Ammon's horn (tissue), 1 donor: Measurements from ENCODE around the gene ACTBL2.
"Not testable (repeated sequence)": the region's sequence is repeated elsewhere in the genome, so short reads cannot be mapped to it uniquely, and the experiment has no call there.

ENCODE experiments used
- DNase-seq: peaks from one replicate; pipeline ENCODE4 v3.0.0-alpha.2; 2016; ENCODE audit warnings: low spot score

The ACTBL2 gene

GRCh38 chr5:57494104-57495098 is 11.8 kb upstream of the ACTBL2 start:
- DNase-seq, result no peak

DNA sequence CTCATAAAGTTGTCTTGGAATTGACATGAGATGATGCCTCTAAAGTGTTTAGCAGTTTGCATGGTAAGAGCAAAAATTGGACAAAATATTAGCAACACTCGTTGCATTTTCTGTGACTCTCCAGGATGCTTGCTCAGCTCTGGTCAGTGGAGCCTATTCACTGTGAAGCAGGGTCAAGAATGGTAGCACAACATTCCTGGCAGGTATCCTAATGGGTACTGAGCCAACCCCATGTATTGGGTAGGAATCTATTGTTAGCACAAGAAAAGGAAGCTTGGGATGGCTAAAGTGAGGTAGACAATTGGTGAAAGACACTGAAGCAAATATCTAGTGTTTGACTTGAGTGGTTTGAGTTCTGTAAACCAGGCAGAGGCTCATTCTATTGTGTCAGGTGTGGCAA is 10.4 kb upstream of the ACTBL2 start:
- no peak for DNase-seq

- no peak for DNase-seq
Measured at GRCh38 chr5:57492632-57493031, 10.0 kb upstream of the ACTBL2 start.

- DNase-seq, result no peak
Measured at GRCh38 chr5:57491369-57491965, 8.9 kb upstream of the ACTBL2 start.

GRCh38 chr5:57488215-57488955 is 5.8 kb upstream of the ACTBL2 start:
- no peak for DNase-seq

DNA sequence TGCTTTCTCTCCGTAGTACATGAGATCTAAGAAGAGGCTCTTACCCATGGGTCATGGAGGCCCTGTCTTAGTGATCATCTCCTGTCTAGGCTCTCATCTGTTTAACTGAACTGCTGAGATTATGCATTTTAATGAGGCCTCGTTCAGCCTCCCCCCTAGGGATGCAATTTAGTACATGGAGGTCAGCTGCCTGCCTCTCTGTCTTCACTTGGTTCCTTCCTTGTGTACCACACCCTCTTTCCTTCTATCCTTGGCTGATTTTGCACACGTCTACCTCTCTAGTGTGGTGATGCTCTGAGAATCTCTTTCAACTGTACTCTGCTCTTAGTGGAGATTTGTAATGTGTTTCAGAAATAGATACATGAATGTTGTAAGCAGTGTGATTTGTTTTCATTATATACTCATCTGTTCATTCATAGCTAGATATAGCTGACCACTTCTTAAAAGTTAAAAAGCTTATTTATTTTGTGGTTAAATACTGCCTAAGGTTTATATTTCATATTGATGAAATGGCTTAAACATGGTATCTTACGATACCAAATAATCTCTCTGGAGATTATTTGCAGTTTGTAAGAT is 3.5 kb upstream of the ACTBL2 start:
- no peak for DNase-seq

DNA sequence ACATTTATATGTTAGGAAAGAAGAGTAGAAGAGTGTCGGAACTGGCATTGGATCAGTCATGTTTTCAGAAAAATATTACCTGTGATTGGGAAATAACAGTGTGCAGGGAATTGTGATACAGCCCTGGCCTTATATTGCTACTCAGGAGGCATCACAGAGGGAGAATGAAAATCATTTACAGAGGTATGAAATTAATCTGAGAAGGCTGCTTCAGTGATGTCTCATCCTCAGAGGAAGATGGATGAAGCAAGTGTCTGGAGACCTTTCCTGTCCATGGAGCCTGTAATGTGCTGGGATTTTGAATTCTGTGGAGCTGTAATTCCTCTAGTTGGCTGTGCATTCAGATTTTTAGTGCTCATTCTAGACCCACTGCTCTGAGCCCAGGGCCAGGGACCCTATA is 3.8 kb downstream of the ACTBL2 start:
- no peak for DNase-seq

DNA sequence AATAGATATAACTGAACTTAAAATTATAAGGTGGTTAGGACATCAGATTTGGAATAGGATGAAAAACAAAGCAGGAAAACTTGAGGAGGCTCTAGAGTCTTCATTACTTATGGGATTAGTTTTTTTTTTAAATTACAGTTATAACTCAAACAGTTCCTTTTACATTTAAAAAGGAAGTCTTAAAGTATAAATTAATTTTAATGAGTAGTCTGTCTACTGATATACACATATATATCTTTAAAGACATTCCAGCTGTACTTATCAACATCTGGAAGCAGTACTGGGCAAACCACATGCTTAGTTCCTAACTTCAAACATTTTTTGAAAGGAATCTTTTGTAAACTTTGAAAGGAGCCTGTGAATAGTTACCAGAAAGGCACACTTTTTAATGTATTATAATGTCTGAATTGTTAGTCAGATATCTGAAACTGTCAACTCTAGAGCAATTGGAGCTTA is 6.0 kb downstream of the ACTBL2 start:
- no peak for DNase-seq

- DNase-seq, result no peak
Measured at GRCh38 chr5:57470339-57470738, 12.3 kb downstream of the ACTBL2 start.

- DNase-seq, result no peak
Measured at GRCh38 chr5:57468481-57469163, 14.0 kb downstream of the ACTBL2 start.

- no peak for DNase-seq
Measured at GRCh38 chr5:57466544-57466943, 16.1 kb downstream of the ACTBL2 start.

GRCh38 chr5:57460056-57460455 is 22.6 kb downstream of the ACTBL2 start:
- DNase-seq, result not testable (repeated sequence)

DNA sequence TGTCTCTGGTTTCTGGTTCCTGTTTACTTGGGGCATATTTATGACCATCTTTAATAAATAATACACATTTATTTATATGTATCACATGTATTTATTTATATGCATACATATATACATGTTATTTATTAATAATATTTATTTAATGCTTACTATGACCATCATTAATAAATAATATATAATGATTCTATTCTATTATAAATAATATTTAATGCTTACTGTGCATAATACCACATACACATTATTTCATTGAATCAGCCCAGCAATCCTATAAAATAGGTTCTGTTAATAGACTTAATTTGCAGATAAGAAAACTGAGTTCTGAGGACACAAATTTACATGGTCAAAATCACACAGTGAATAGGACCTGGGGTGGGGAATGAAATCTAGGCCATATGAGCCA is 24.2 kb downstream of the ACTBL2 start:
- no peak for DNase-seq

DNA sequence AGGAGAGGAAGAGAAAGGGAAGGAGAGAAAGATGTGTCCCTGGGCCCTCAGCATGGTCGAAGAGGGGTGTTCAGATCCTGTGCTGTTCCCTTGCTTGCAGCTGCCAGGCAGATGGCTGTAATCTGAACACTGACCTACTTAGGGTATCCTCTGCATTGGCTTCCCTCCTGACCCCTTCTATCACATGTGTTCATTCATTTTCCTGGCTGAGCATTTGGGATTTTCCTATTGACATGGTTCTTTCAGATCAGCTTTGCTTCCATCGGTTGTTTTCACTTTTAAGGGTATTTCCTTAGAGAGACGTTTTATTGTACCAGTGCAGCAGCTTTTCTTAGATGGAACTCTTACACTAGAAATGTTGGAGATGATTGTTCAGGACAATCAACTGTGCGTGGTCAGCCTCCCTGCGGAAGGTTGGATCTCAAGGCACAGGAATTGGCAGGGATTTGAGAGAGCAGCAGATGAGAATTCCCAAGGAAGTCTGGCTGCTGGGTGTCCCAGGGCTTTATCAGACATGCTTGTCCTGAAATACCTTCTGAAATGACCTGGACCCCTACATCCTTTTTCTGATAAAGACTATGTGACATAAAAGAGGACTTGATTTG is 26.0 kb downstream of the ACTBL2 start:
- DNase-seq, result no peak

- no peak for DNase-seq
Measured at GRCh38 chr5:57455511-57456455, 26.8 kb downstream of the ACTBL2 start.

DNA sequence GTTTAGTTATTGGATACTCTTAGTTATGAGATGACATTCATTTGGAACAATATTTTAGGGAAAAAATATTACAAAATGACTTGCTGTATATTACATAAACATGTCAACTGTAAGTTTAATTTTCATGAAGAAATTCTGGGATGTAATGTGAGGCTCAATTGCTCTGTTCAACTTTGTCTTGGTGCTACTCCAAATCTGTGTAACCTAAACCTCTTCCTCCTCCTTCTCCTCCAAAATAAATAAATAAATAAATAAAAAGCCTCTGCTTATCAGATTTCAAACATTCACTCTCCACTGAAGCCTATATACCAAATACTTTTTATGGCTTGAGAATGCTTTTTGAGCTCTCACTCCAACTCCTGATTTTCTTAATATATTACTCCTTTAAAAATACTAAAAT is 27.7 kb downstream of the ACTBL2 start:
- no peak for DNase-seq

DNA sequence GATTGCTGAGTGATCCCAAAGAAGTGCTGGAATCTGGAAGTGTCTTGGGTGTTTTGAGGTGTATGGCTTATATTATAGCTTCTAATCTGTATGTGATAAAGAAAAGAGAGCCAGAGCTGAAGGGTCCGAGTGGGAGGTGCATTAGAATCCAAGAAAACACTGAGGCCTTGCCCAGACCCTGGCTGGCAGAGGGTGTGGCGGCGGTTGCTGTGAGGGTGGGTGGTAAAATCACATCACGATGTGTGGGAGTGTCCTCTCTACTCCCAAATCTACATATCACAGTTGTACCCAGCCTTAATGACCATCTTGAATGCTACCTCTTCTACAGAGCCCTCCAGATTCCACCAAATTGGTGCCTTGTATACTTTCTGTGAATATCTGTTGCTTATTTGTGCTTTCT is 28.9 kb downstream of the ACTBL2 start:
- DNase-seq, result no peak

DNA sequence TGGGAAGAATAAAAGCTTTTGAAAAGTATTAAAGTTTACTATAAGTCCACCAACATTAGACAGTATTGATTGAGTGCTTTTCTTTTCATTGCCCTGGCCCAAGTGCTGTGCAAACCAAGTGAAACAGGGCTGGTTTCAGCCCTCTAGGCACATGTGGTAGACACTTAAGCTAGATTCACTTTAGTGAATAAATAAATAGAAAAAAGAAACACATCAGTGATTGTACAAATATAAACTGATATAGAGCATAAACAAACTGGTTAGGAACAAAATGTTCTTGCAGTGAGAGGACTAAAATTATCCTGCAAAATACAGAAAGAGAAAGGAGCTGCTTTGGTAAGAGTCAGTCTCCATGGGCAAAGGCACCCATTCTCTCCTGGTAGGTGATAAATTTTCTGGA is 29.7 kb downstream of the ACTBL2 start:
- no peak for DNase-seq

- no peak for DNase-seq
Measured at GRCh38 chr5:57450991-57451876, 31.4 kb downstream of the ACTBL2 start.
